HG02840 (cell line): ENCODE results near the gene STXBP1.
"Not testable (repeated sequence)": the region's sequence is repeated elsewhere in the genome, so short reads cannot be mapped to it uniquely, and the experiment has no call there.

ENCODE experiments used
- ATAC-seq: cut with Tn5 transposase; IDR thresholded peaks from one replicate; pipeline ENCODE4 v1.9.1; 2021; ENCODE audit warnings: mild to moderate bottlenecking, moderate library complexity, moderate number of reproducible peaks; ENCODE audit not compliant: unreplicated experiment, low FRiP score

The STXBP1 gene

GRCh38 chr9:127575875-127576778 lies 36.0 kb upstream of the STXBP1 start:
- ATAC-seq, result no peak

GRCh38 chr9:127577194-127577593 lies 34.9 kb upstream of the STXBP1 start:
- not testable (repeated sequence) for ATAC-seq

GRCh38 chr9:127578627-127578951 lies 33.5 kb upstream of the STXBP1 start:
- no peak for ATAC-seq

GRCh38 chr9:127578952-127579853 lies 32.9 kb upstream of the STXBP1 start:
- ATAC-seq, result no peak

- ATAC-seq, result no peak
Measured at GRCh38 chr9:127580366-127580765, 31.7 kb upstream of the STXBP1 start.

GRCh38 chr9:127580879-127581475 lies 31.1 kb upstream of the STXBP1 start:
- no peak for ATAC-seq

- not testable (repeated sequence) for ATAC-seq
Measured at GRCh38 chr9:127584474-127584805, 27.6 kb upstream of the STXBP1 start.

GRCh38 chr9:127585161-127585819 lies 26.8 kb upstream of the STXBP1 start:
- ATAC-seq, result no peak

- no peak for ATAC-seq
Measured at GRCh38 chr9:127586096-127586495, 26.0 kb upstream of the STXBP1 start.

- no peak for ATAC-seq
Measured at GRCh38 chr9:127586537-127586936, 25.5 kb upstream of the STXBP1 start.

- ATAC-seq, result no peak
Measured at GRCh38 chr9:127587966-127588365, 24.1 kb upstream of the STXBP1 start.

- no peak for ATAC-seq
Measured at GRCh38 chr9:127588740-127589506, 23.2 kb upstream of the STXBP1 start.

GRCh38 chr9:127589955-127590370 lies 22.1 kb upstream of the STXBP1 start:
- ATAC-seq, result no peak

- no peak for ATAC-seq
Measured at GRCh38 chr9:127595611-127596010, 16.5 kb upstream of the STXBP1 start.

GRCh38 chr9:127598839-127599549 lies 13.1 kb upstream of the STXBP1 start:
- no peak for ATAC-seq

- no peak for ATAC-seq
Measured at GRCh38 chr9:127599550-127599891, 12.6 kb upstream of the STXBP1 start.

GRCh38 chr9:127603226-127603625 lies 8.9 kb upstream of the STXBP1 start:
- no peak for ATAC-seq

- ATAC-seq, result no peak
Measured at GRCh38 chr9:127606043-127606442, 6.0 kb upstream of the STXBP1 start.
